PC-9 (cell line): ENCODE data around the gene IL36G.

Experiments
- CTCF ChIP-seq: fragments of 200-600 bp; sonication (generic); conservative IDR thresholded peaks from 2 replicates; pipeline ENCODE4 v1.6.1; 2017; ENCODE audit warnings: mixed run types, antibody characterized with exemption, mild to moderate bottlenecking, moderate library complexity
- EZH2 ChIP-seq: fragments of 200-600 bp; sonication (generic); IDR thresholded peaks from 2 replicates; pipeline ENCODE4 v1.8.0; 2017; ENCODE audit warnings: antibody characterized with exemption, low read depth

DNA sequence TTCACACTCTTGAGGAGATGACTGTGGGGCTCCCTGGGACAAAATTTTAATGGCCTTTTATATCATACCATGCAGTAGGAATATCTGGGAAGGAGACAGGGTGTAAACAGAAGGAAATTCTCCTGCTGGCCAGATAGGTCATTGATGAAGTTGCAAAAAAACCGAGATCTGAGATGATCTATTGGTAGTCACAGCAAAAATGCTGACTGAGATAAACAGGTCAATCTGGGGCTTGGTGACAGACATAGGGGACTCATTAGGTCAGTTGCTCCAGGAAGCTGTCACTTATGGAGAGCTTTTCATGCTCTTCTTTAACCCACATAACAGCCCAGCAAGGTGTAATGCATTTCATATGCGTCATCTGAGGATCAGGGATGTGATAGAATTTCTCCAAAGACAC, 24.9 kb downstream of the IL36G start:
- TF ChIP-seq CTCF = no peak
- TF ChIP-seq EZH2 = no peak
